HG03575 (cell line): ENCODE results near the gene UCK2.

ENCODE experiments used
- ATAC-seq: cut with Tn5 transposase; IDR thresholded peaks from one replicate; pipeline ENCODE4 v1.9.1; 2021; ENCODE audit not compliant: unreplicated experiment, insufficient number of reproducible peaks, low FRiP score; ENCODE audit errors: extremely low read depth

The UCK2 gene

GRCh38 chr1:165832902-165833301, 5.5 kb downstream of the UCK2 start:
- ATAC-seq = no peak

GRCh38 chr1:165833358-165833757, 5.9 kb downstream of the UCK2 start:
- no peak for ATAC-seq

- no peak for ATAC-seq
Observed at GRCh38 chr1:165834229-165834628, 6.8 kb downstream of the UCK2 start.

GRCh38 chr1:165834881-165835280, 7.5 kb downstream of the UCK2 start:
- ATAC-seq = no peak

- ATAC-seq = no peak
Observed at GRCh38 chr1:165836664-165837482, 9.5 kb downstream of the UCK2 start.

GRCh38 chr1:165837838-165838364, 10.5 kb downstream of the UCK2 start:
- ATAC-seq = no peak

- ATAC-seq = no peak
Observed at GRCh38 chr1:165840423-165840822, 13.0 kb downstream of the UCK2 start.

GRCh38 chr1:165841582-165842017, 14.2 kb downstream of the UCK2 start:
- ATAC-seq = no peak

GRCh38 chr1:165842023-165842670, 14.7 kb downstream of the UCK2 start:
- no peak for ATAC-seq

- peak; percentile 42 for ATAC-seq
Observed at GRCh38 chr1:165842671-165843129, 15.3 kb downstream of the UCK2 start.

GRCh38 chr1:165843304-165843703, 15.9 kb downstream of the UCK2 start:
- ATAC-seq = no peak

GRCh38 chr1:165844114-165844798, 16.8 kb downstream of the UCK2 start:
- ATAC-seq = no peak

GRCh38 chr1:165844933-165845332, 17.5 kb downstream of the UCK2 start:
- ATAC-seq = no peak

GRCh38 chr1:165845569-165845968, 18.2 kb downstream of the UCK2 start:
- ATAC-seq = no peak

- no peak for ATAC-seq
Observed at GRCh38 chr1:165845992-165846748, 18.8 kb downstream of the UCK2 start.

- no peak for ATAC-seq
Observed at GRCh38 chr1:165847486-165847885, 20.1 kb downstream of the UCK2 start.

- no peak for ATAC-seq
Observed at GRCh38 chr1:165849353-165850133, 22.1 kb downstream of the UCK2 start.

GRCh38 chr1:165851034-165851658, 23.7 kb downstream of the UCK2 start:
- ATAC-seq = peak; percentile 56
